Upper lobe of left lung (tissue), 6 donors: ENCODE results near the gene SMOC2. TPM values are rescaled to one million over a fixed set of nuclear protein-coding genes. Genes with fewer than 3 reads are reported as not detected.
A peak's percentile ranks its signal among the peaks of the same experiment; 100 is the strongest.

Source experiments
- ATAC-seq, 2 donors: fragments of 200-7000 bp; cut with Tn5 transposase; one replicate each; pipeline ENCODE4 v1.9.1; 2022; ENCODE audit warnings: mild to moderate bottlenecking in 2 of 2, moderate library complexity in 2 of 2; ENCODE audit not compliant: low FRiP score in 2 of 2
- DNase-seq, 2 donors: peaks; one replicate each; pipeline ENCODE4 v3.0.0-alpha.2; 2019 to 2020
- H3K27ac ChIP-seq, 4 donors: fragments of 200-600 bp; sonication (generic); one replicate each; pipeline ENCODE4 v1.5.1; 2016 to 2019
- H3K27me3 ChIP-seq, 4 donors: fragments of 200-600 bp; sonication (generic); one replicate each; pipeline ENCODE4 v1.5.1; 2017 to 2019
- H3K36me3 ChIP-seq, 4 donors: fragments of 200-600 bp; sonication (generic); one replicate each; pipeline ENCODE4 v1.5.1; 2016 to 2019
- H3K4me1 ChIP-seq, 4 donors: fragments of 200-600 bp; sonication (generic); one replicate each; pipeline ENCODE4 v1.5.1; 2018 to 2019
- H3K4me3 ChIP-seq, 4 donors: fragments of 200-600 bp; sonication (generic); one replicate each; pipeline ENCODE4 v1.5.1; 2017 to 2019; ENCODE audit warnings: mild to moderate bottlenecking in 2 of 4, moderate library complexity in 1 of 4
- H3K9me3 ChIP-seq, 4 donors: fragments of 200-600 bp; sonication (generic); one replicate each; pipeline ENCODE4 v1.5.1; 2018 to 2019
- EP300 ChIP-seq, 4 donors: sonication (generic); formaldehyde crosslinking; IDR thresholded peaks; one replicate each; pipeline ENCODE4 v1.5.1; 2017; ENCODE audit warnings: antibody characterized with exemption in 4 of 4, control low read depth in 2 of 4
- POLR2A ChIP-seq, 4 donors: fragments of 450-650 bp; IDR thresholded peaks; one replicate each; pipeline ENCODE4 v1.5.1; 2016 to 2017; ENCODE audit warnings: antibody characterized with exemption in 4 of 4, mild to moderate bottlenecking in 2 of 4
- POLR2AphosphoS5 ChIP-seq, 2 donors: sonication (generic); formaldehyde crosslinking; IDR thresholded peaks; one replicate each; pipeline ENCODE4 v1.5.1; 2017; ENCODE audit warnings: antibody characterized with exemption in 2 of 2
- WGBS, 2 donors: methylation state at CpG; one replicate each; pipeline ENCODE4 v1.1.5; 2017 to 2018; 5-methylcytosine and 5-hydroxymethylcytosine counted together
- total RNA-seq, 6 donors: library from RNA; depleted of rRNA in 4 of 6; stranded (reverse); fragments of >200 nt in 4 of 6; gene quantifications; one replicate each; pipeline versions ENCODE4 v1.1.0 to v1.2.1, GENCODE V29; 2016 to 2021
- TF ChIP-seq, protein P1 (sequence below), 6 experiments: fragments of 450-650 bp in 4 of 6; fragments of 200-600 bp in 2 of 6; sonication (generic) in 2 of 6; IDR thresholded peaks; one replicate each; pipeline ENCODE4 v1.5.1; 2016 to 2019; ENCODE audit warnings: antibody characterized with exemption in 6 of 6
- donor health status: DM: no; HTN: no; CAD: no; lungs with moderate emphysema.
- donor health status: DM: no; HTN: yes; CAD: no; lungs with severe emphysema.

Gene SMOC2
- total RNA-seq, 6 donors from 2014 or later: 1.0 to 18.9 (median 5.0) TPM

GRCh38 chr6:168501561-168501960 lies 60.6 kb downstream of the SMOC2 start:
- Histone ChIP-seq H3K4me3 (no peak overlapping the region), H3K27ac (no peak overlapping the region), H3K36me3 (no peaks in the 10 kb centered on the region), H3K9me3 (no peaks in the 10 kb centered on the region), H3K4me1 (no peaks in the 10 kb centered on the region), H3K27me3 (no peaks in the 10 kb centered on the region)
- TF ChIP-seq POLR2AphosphoS5 (IDR thresholded peaks at IDR 0.05) (no peak), POLR2A (IDR thresholded peaks at IDR 0.05) (no peak), EP300 (IDR thresholded peaks at IDR 0.05) (no peak)
- TF ChIP-seq, protein P1, sequence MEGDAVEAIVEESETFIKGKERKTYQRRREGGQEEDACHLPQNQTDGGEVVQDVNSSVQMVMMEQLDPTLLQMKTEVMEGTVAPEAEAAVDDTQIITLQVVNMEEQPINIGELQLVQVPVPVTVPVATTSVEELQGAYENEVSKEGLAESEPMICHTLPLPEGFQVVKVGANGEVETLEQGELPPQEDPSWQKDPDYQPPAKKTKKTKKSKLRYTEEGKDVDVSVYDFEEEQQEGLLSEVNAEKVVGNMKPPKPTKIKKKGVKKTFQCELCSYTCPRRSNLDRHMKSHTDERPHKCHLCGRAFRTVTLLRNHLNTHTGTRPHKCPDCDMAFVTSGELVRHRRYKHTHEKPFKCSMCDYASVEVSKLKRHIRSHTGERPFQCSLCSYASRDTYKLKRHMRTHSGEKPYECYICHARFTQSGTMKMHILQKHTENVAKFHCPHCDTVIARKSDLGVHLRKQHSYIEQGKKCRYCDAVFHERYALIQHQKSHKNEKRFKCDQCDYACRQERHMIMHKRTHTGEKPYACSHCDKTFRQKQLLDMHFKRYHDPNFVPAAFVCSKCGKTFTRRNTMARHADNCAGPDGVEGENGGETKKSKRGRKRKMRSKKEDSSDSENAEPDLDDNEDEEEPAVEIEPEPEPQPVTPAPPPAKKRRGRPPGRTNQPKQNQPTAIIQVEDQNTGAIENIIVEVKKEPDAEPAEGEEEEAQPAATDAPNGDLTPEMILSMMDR (IDR thresholded peaks at IDR 0.05): no peak
- ATAC-seq (no peak), DNase-seq (no peak)
- WGBS, 2 donors: 65 to 81% methylated on average over 8 of the region's 8 CpGs

GRCh38 chr6:168504366-168504765 lies 63.4 kb downstream of the SMOC2 start:
- no peak for ATAC-seq
- Histone ChIP-seq H3K4me1 (no peaks in the 10 kb centered on the region), H3K4me3 (no peak overlapping the region), H3K27ac (no peak overlapping the region), H3K9me3 (no peaks in the 10 kb centered on the region), H3K27me3 (no peaks in the 10 kb centered on the region), H3K36me3 (no peaks in the 10 kb centered on the region)
- TF ChIP-seq, protein P1 (IDR thresholded peaks at IDR 0.05): no peak
- no peak for TF ChIP-seq POLR2AphosphoS5 (IDR thresholded peaks at IDR 0.05)
- DNase-seq: no peak
- 93 to 96% methylated on average over 3 of the region's 3 CpGs for WGBS, 2 donors

- no peaks in the 10 kb centered on the region for H3K4me1 ChIP-seq
- H3K27ac ChIP-seq: no peak overlapping the region
- no peaks in the 10 kb centered on the region for H3K27me3 ChIP-seq
- WGBS, 2 donors: 55 to 63% methylated on average over 5 of the region's 5 CpGs
- H3K4me3 ChIP-seq: no peak overlapping the region
- TF ChIP-seq EP300 (IDR thresholded peaks at IDR 0.05): no peak
- TF ChIP-seq, protein P1 (IDR thresholded peaks at IDR 0.05): no peak
- no peak for TF ChIP-seq POLR2AphosphoS5 (IDR thresholded peaks at IDR 0.05)
- TF ChIP-seq POLR2A (IDR thresholded peaks at IDR 0.05): no peak
- no peaks in the 10 kb centered on the region for H3K9me3 ChIP-seq
- DNase-seq (no peak), ATAC-seq (no peak)
- H3K36me3 ChIP-seq: no peaks in the 10 kb centered on the region
Observed at GRCh38 chr6:168506460-168506859, 65.5 kb downstream of the SMOC2 start.

DNA sequence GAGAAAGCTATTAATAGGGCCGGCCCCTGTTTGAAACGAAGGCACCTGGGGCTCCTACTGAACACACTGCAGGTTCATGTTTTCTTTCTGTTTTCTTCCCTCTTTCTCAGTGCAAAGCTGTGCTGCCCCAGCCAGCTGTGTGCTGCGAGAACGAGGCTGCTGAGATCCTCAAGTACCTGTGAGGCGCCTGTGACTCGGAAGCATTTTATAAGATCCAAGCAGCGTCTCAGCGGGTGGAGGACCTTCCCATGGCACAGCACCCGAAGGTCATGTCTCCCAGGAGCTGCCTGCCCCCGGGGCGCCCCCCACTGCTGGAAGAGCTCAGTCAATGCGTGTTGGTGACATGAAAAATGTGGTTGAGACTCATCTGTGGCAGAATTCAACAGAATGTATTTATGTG lies 66.3 kb downstream of the SMOC2 start:
- Histone ChIP-seq H3K4me1 (no peaks in the 10 kb centered on the region), H3K27ac (no peak overlapping the region), H3K4me3 (no peak overlapping the region), H3K36me3 (no peaks in the 10 kb centered on the region), H3K9me3 (no peaks in the 10 kb centered on the region), H3K27me3 (no peaks in the 10 kb centered on the region)
- DNase-seq (peak in 1 of 2 donors; percentile 47), ATAC-seq (no peak)
- WGBS, 2 donors: 45 to 53% methylated on average over 12 of the region's 12 CpGs
- TF ChIP-seq, protein P1 (IDR thresholded peaks at IDR 0.05): no peak
- no peak for TF ChIP-seq POLR2AphosphoS5 (IDR thresholded peaks at IDR 0.05)
- TF ChIP-seq POLR2A (IDR thresholded peaks at IDR 0.05): no peak
- TF ChIP-seq EP300 (IDR thresholded peaks at IDR 0.05): no peak

DNA sequence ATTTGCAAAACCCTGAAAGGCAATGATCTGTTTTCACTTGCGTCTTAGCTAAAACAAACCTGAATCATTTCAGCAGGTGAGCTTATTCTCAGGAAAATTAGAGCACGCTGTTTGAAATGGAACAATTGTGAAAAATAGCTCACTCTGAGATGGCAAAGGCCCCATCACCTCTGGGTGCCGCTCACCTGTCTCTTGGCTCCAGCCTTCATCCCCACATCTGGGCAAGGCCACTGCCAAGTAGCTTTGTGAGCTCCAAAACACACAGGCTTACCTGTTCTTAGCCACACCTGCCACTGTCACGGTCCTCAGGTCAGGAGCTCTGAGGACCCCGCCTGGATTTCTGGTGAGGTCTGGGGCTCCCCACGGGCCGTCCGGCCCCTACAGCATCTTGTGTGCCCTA lies 66.7 kb downstream of the SMOC2 start:
- 85 to 86% methylated on average over 8 of the region's 8 CpGs for whole genome bisulfite sequencing, 2 donors
- ATAC-seq (no peak), DNase-seq (no peak)
- Histone ChIP-seq H3K36me3 (no peaks in the 10 kb centered on the region), H3K9me3 (no peaks in the 10 kb centered on the region), H3K4me3 (no peak overlapping the region), H3K27me3 (no peaks in the 10 kb centered on the region), H3K27ac (no peak overlapping the region), H3K4me1 (no peaks in the 10 kb centered on the region)
- TF ChIP-seq EP300 (IDR thresholded peaks at IDR 0.05) (no peak), POLR2A (IDR thresholded peaks at IDR 0.05) (no peak), POLR2AphosphoS5 (IDR thresholded peaks at IDR 0.05) (no peak)
- TF ChIP-seq, protein P1 (IDR thresholded peaks at IDR 0.05): no peak
